ENCODE data around the gene SYTL2.

DNA sequence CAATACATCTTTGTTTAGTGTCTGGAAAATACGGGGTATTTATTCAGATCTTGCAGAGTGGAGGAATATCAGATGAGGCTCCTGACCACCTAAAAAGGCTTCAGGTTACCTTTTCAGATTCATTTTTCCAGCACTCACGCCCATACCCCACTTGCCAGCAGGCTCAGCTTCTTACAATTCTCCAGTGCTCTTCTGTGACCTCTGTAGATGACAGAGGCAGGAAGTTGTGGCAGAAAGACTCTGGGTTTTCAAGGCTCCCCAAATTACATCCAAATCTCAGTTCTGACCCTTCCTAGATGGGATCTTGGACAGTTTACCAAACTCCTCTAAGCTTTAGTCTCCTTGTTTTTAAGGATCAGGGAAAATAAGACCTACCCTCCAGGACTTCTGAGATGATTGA lies 61.1 kb downstream of the SYTL2 start:
- TF ChIP-seq, protein P1, sequence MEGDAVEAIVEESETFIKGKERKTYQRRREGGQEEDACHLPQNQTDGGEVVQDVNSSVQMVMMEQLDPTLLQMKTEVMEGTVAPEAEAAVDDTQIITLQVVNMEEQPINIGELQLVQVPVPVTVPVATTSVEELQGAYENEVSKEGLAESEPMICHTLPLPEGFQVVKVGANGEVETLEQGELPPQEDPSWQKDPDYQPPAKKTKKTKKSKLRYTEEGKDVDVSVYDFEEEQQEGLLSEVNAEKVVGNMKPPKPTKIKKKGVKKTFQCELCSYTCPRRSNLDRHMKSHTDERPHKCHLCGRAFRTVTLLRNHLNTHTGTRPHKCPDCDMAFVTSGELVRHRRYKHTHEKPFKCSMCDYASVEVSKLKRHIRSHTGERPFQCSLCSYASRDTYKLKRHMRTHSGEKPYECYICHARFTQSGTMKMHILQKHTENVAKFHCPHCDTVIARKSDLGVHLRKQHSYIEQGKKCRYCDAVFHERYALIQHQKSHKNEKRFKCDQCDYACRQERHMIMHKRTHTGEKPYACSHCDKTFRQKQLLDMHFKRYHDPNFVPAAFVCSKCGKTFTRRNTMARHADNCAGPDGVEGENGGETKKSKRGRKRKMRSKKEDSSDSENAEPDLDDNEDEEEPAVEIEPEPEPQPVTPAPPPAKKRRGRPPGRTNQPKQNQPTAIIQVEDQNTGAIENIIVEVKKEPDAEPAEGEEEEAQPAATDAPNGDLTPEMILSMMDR (IDR thresholded peaks at IDR 0.05), result no peak
- TF ChIP-seq EP300 (IDR thresholded peaks at IDR 0.05), result no peak
- no peak for TF ChIP-seq POLR2A (IDR thresholded peaks at IDR 0.05)

Data from tibial nerve (tissue), 4 donors.